ENCODE results near the gene RNF214.

The RNF214 gene

GRCh38 chr11:117228091-117228490 is 4.4 kb upstream of the RNF214 start:
- Histone ChIP-seq H3K9me2 (replicated peaks; ENCODE audit: control insufficient read depth, low read length) (no peaks in the 10 kb centered on the region), H3K27me3 (ENCODE audit: control insufficient read depth, low read length) (no peaks in the 10 kb centered on the region), H3K79me2 (ENCODE audit: control insufficient read depth, low read length) (peaks cover 28% of the 10 kb centered on the region), H3K27ac (ENCODE audit: low read depth, low read length) (no peak overlapping the region), H4K20me1 (ENCODE audit: control insufficient read depth, insufficient read depth, low read depth, low read length) (no peaks in the 10 kb centered on the region), H3K4me3 (ENCODE audit: low read length) (no peak overlapping the region), H3K36me3 (ENCODE audit: control insufficient read depth, low read length) (peaks cover 58% of the 10 kb centered on the region), H3K4me2 (ENCODE audit: low read length) (no peak overlapping the region), H3K9me3 (ENCODE audit: control insufficient read depth, insufficient read depth, low read length) (no peaks in the 10 kb centered on the region), H3K4me1 (ENCODE audit: control insufficient read depth, low read length) (peaks cover 16% of the 10 kb centered on the region), H3F3A (ENCODE audit: control insufficient read depth, insufficient read depth) (no peaks in the 10 kb centered on the region)
- TF ChIP-seq CTCF (IDR thresholded peaks at IDR 0.05; ENCODE audit: low read depth, low read length, poor library complexity, severe bottlenecking) (no peak), EZH2phosphoT487 (IDR thresholded peaks at IDR 0.05; ENCODE audit: borderline replicate concordance, low read length) (no peak)

GRCh38 chr11:117229411-117229810 is 3.1 kb upstream of the RNF214 start:
- H3K9me2 ChIP-seq (replicated peaks; ENCODE audit: control insufficient read depth, low read length) = no peaks in the 10 kb centered on the region
- no peak for TF ChIP-seq CTCF (IDR thresholded peaks at IDR 0.05; ENCODE audit: low read depth, low read length, poor library complexity, severe bottlenecking)
- TF ChIP-seq EZH2phosphoT487 (IDR thresholded peaks at IDR 0.05; ENCODE audit: borderline replicate concordance, low read length) = no peak
- no peak overlapping the region for H3K4me2 ChIP-seq (ENCODE audit: low read length)
- no peaks in the 10 kb centered on the region for H4K20me1 ChIP-seq (ENCODE audit: control insufficient read depth, insufficient read depth, low read depth, low read length)
- no peak overlapping the region for H3K4me3 ChIP-seq (ENCODE audit: low read length)
- H3K79me2 ChIP-seq (ENCODE audit: control insufficient read depth, low read length) = peaks cover 38% of the 10 kb centered on the region
- peaks cover 45% of the 10 kb centered on the region for H3K36me3 ChIP-seq (ENCODE audit: control insufficient read depth, low read length)
- H3K4me1 ChIP-seq (ENCODE audit: control insufficient read depth, low read length) = peaks cover 28% of the 10 kb centered on the region
- H3F3A ChIP-seq (ENCODE audit: control insufficient read depth, insufficient read depth) = peaks cover 5% of the 10 kb centered on the region; the same call in 1 of the 2 replicates
- H3K9me3 ChIP-seq (ENCODE audit: control insufficient read depth, insufficient read depth, low read length) = no peaks in the 10 kb centered on the region
- H3K27ac ChIP-seq (ENCODE audit: low read depth, low read length) = no peak overlapping the region
- H3K27me3 ChIP-seq (ENCODE audit: control insufficient read depth, low read length) = no peaks in the 10 kb centered on the region

- H3K79me2 ChIP-seq (ENCODE audit: control insufficient read depth, low read length) = peaks cover 38% of the 10 kb centered on the region
- peaks cover 45% of the 10 kb centered on the region for H3K36me3 ChIP-seq (ENCODE audit: control insufficient read depth, low read length)
- H3K4me3 ChIP-seq (ENCODE audit: low read length) = peak overlapping the region; percentile 95
- H3K27ac ChIP-seq (ENCODE audit: low read depth, low read length) = peak overlapping the region; percentile 39; the same call in 1 of the 2 replicates
- no peak for TF ChIP-seq EZH2phosphoT487 (IDR thresholded peaks at IDR 0.05; ENCODE audit: borderline replicate concordance, low read length)
- no peaks in the 10 kb centered on the region for H4K20me1 ChIP-seq (ENCODE audit: control insufficient read depth, insufficient read depth, low read depth, low read length)
- H3K27me3 ChIP-seq (ENCODE audit: control insufficient read depth, low read length) = no peaks in the 10 kb centered on the region
- peaks cover 5% of the 10 kb centered on the region; the same call in 1 of the 2 replicates for H3F3A ChIP-seq (ENCODE audit: control insufficient read depth, insufficient read depth)
- H3K4me2 ChIP-seq (ENCODE audit: low read length) = peak overlapping the region; percentile 81
- H3K9me3 ChIP-seq (ENCODE audit: control insufficient read depth, insufficient read depth, low read length) = no peaks in the 10 kb centered on the region
- H3K9me2 ChIP-seq (replicated peaks; ENCODE audit: control insufficient read depth, low read length) = no peaks in the 10 kb centered on the region
- peaks cover 28% of the 10 kb centered on the region for H3K4me1 ChIP-seq (ENCODE audit: control insufficient read depth, low read length)
Measured at GRCh38 chr11:117229931-117230285, 2.6 kb upstream of the RNF214 start.

GRCh38 chr11:117230286-117230961 is 2.0 kb upstream of the RNF214 start:
- Histone ChIP-seq H3K79me2 (ENCODE audit: control insufficient read depth, low read length) (peaks cover 38% of the 10 kb centered on the region), H3K27ac (ENCODE audit: low read depth, low read length) (peak overlapping the region; percentile 39), H3K27me3 (ENCODE audit: control insufficient read depth, low read length) (no peaks in the 10 kb centered on the region), H3K4me2 (ENCODE audit: low read length) (peak overlapping the region; percentile 81), H3K4me1 (ENCODE audit: control insufficient read depth, low read length) (peaks cover 28% of the 10 kb centered on the region), H4K20me1 (ENCODE audit: control insufficient read depth, insufficient read depth, low read depth, low read length) (no peaks in the 10 kb centered on the region), H3K4me3 (ENCODE audit: low read length) (peak overlapping the region; percentile 95), H3K36me3 (ENCODE audit: control insufficient read depth, low read length) (peaks cover 42% of the 10 kb centered on the region), H3F3A (ENCODE audit: control insufficient read depth, insufficient read depth) (peaks cover 5% of the 10 kb centered on the region; the same call in 1 of the 2 replicates), H3K9me2 (replicated peaks; ENCODE audit: control insufficient read depth, low read length) (no peaks in the 10 kb centered on the region), H3K9me3 (ENCODE audit: control insufficient read depth, insufficient read depth, low read length) (no peaks in the 10 kb centered on the region)
- TF ChIP-seq EZH2phosphoT487 (IDR thresholded peaks at IDR 0.05; ENCODE audit: borderline replicate concordance, low read length) (no peak), CTCF (IDR thresholded peaks at IDR 0.05; ENCODE audit: low read depth, low read length, poor library complexity, severe bottlenecking) (no peak)
